ENCODE results near the gene FOSL2.

GRCh38 chr2:28415010-28415409 lies 22.4 kb downstream of the FOSL2 start:
- TF ChIP-seq CTCF (IDR thresholded peaks at IDR 0.05) (no peak), POLR2A (IDR thresholded peaks at IDR 0.05) (no peak)

Data from Peyer's patch (tissue), 4 donors.